SK-N-SH treated with all-trans-retinoic acid at 6 μM for 48 hours (cell line): ENCODE measurements around the gene NEURL1B.

Experiments
- ATAC-seq: fragments of 200-7000 bp; cut with Tn5 transposase; 3 replicates; pipeline ENCODE4 v1.9.1; 2020; ENCODE audit warnings: mild to moderate bottlenecking, moderate library complexity
- ARNTL ChIP-seq: fragments of 450-650 bp; formaldehyde crosslinking; IDR thresholded peaks from 2 replicates; pipeline ENCODE4 v1.5.0; 2020; ENCODE audit warnings: low read depth, mild to moderate bottlenecking, moderate library complexity, borderline replicate concordance
- BACH2 ChIP-seq: fragments of 250-450 bp; sonication (Bioruptor Pico); IDR thresholded peaks from 2 replicates; pipeline ENCODE4 v1.9.0; 2021; ENCODE audit warnings: mild to moderate bottlenecking, borderline replicate concordance
- CSDC2 ChIP-seq: fragments of 250-450 bp; sonication (Bioruptor Pico); IDR thresholded peaks from 2 replicates; pipeline ENCODE4 v1.5.0; 2020; ENCODE audit warnings: mild to moderate bottlenecking, moderate library complexity
- ESRRG ChIP-seq: fragments of 250-450 bp; sonication (Bioruptor Pico); IDR thresholded peaks from 2 replicates; pipeline ENCODE4 v1.6.1; 2021; ENCODE audit warnings: mild to moderate bottlenecking
- GLIS3 ChIP-seq: fragments of 250-450 bp; sonication (Bioruptor Pico); IDR thresholded peaks from 2 replicates; pipeline ENCODE4 v1.5.0; 2020; ENCODE audit warnings: mild to moderate bottlenecking, moderate library complexity
- ISL1 ChIP-seq: fragments of 250-450 bp; sonication (Bioruptor Pico); IDR thresholded peaks from 2 replicates; pipeline ENCODE4 v2.1.2; 2022; ENCODE audit warnings: mild to moderate bottlenecking, moderate library complexity
- OSR1 ChIP-seq: fragments of 250-450 bp; sonication (Bioruptor Pico); IDR thresholded peaks from 2 replicates; pipeline ENCODE4 v1.8.0; 2022; ENCODE audit warnings: moderate library complexity, mild to moderate bottlenecking, inconsistent platforms
- RARB ChIP-seq: fragments of 250-450 bp; sonication (Bioruptor Pico); IDR thresholded peaks from 2 replicates; pipeline ENCODE4 v1.8.0; 2021; ENCODE audit warnings: mild to moderate bottlenecking, moderate library complexity
- SNAI2 ChIP-seq: fragments of 250-450 bp; sonication (Bioruptor Pico); IDR thresholded peaks from 2 replicates; pipeline ENCODE4 v1.5.0; 2020; ENCODE audit warnings: mild to moderate bottlenecking, moderate library complexity
- TCF4 ChIP-seq: fragments of 250-450 bp; sonication (Bioruptor Pico); IDR thresholded peaks from 2 replicates; pipeline ENCODE4 v1.8.0; 2021; ENCODE audit warnings: mild to moderate bottlenecking, moderate library complexity, borderline replicate concordance
- TOX ChIP-seq: fragments of 250-450 bp; sonication (Bioruptor Pico); IDR thresholded peaks from 2 replicates; pipeline ENCODE4 v1.8.0; 2021; ENCODE audit warnings: mild to moderate bottlenecking, moderate library complexity, borderline replicate concordance
- ZC3H10 ChIP-seq: fragments of 250-450 bp; sonication (Bioruptor Pico); IDR thresholded peaks from 2 replicates; pipeline ENCODE4 v1.5.1; 2021; ENCODE audit warnings: mild to moderate bottlenecking, moderate library complexity
- ZFP3 ChIP-seq: fragments of 250-450 bp; sonication (Bioruptor Pico); IDR thresholded peaks from 2 replicates; pipeline ENCODE4 v1.5.0; 2020; ENCODE audit warnings: mild to moderate bottlenecking, moderate library complexity
- ZNF565 ChIP-seq: fragments of 450-650 bp; formaldehyde crosslinking; conservative IDR thresholded peaks from 2 replicates; pipeline ENCODE4 v1.5.0; 2020; ENCODE audit warnings: low read depth, mild to moderate bottlenecking, moderate library complexity
- ZNF70 ChIP-seq: fragments of 450-650 bp; formaldehyde crosslinking; IDR thresholded peaks from 2 replicates; pipeline ENCODE4 v1.5.0; 2020; ENCODE audit warnings: mild to moderate bottlenecking, moderate library complexity
- ZNF8 ChIP-seq: fragments of 450-650 bp; formaldehyde crosslinking; IDR thresholded peaks from 2 replicates; pipeline ENCODE4 v1.5.0; 2020; ENCODE audit warnings: mild to moderate bottlenecking, moderate library complexity
- TF ChIP-seq, protein P1 (sequence below): fragments of 250-450 bp; sonication (Bioruptor Pico); IDR thresholded peaks from 2 replicates; pipeline ENCODE4 v1.5.1; 2021; ENCODE audit warnings: mild to moderate bottlenecking, moderate library complexity
- TF ChIP-seq, protein P2 (sequence below): fragments of 250-450 bp; sonication (Bioruptor Pico); IDR thresholded peaks from 2 replicates; pipeline ENCODE4 v1.5.0; 2020; ENCODE audit warnings: mild to moderate bottlenecking, moderate library complexity
- TF ChIP-seq, protein P3 (sequence below): fragments of 250-450 bp; sonication (Bioruptor Pico); IDR thresholded peaks from 2 replicates; pipeline ENCODE4 v1.8.0; 2020; ENCODE audit warnings: mild to moderate bottlenecking, moderate library complexity, borderline replicate concordance
- TF ChIP-seq, protein P4 (sequence below): fragments of 250-450 bp; sonication (Bioruptor Pico); IDR thresholded peaks from 2 replicates; pipeline ENCODE4 v1.5.1; 2020; ENCODE audit warnings: low read depth, mild to moderate bottlenecking, moderate library complexity
- TF ChIP-seq, protein P5 (sequence below): fragments of 250-450 bp; sonication (Bioruptor Pico); IDR thresholded peaks from 2 replicates; pipeline ENCODE4 v1.8.0; 2021; ENCODE audit warnings: low read depth, mild to moderate bottlenecking, moderate library complexity, borderline replicate concordance

Gene NEURL1B

DNA sequence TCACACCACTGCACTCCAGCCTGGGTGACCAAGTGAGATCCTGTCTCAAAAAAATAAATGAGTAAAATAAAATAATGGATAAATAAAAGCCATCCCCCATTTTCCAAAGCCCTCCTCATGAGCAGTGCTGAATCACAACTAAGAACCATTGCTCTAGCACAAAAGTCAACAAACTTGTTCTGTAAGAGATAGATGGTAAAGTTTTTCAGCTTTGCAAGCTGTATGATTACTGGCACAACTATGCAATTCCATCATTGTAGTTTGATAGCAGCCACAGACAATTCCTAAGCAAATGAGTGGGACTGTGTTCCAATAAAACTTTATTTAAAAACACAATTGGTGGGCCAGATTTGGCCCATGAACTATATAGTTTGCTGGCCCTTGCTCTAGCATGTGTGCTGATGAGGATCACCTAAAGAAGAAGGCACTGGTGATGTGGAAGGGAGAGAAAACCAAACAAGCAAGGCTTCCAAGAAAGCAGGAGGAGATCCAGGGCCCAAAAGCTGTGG is 64.6 kb downstream of the NEURL1B start:
- TF ChIP-seq RARB (CRISPR knock-in tag), result no peak
- TF ChIP-seq ZFP3 (CRISPR knock-in tag), result no peak
- ATAC-seq, result no peak

DNA sequence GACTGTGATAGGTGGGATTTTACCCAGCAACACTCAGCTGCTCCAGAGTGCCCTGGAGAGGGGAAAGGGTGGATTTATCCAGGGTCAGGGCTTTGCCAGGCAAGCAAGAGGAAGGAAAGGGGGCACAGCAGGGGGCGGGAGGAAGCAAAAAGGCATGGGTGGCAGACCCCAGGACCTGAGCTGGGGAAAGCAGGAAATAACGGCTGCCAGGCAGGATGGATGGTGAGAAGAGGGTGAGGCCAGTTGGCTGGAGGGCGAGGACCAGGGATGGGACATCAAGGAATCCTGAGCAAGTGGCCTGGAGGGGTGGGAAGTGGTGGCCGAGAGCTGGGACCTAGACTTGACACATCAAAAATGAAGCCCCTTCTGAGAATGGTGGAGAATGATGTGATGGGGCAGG is 65.7 kb downstream of the NEURL1B start:
- TF ChIP-seq RARB (CRISPR knock-in tag) (no peak), ESRRG (CRISPR knock-in tag) (no peak), CSDC2 (no peak), SNAI2 (CRISPR knock-in tag) (no peak), ARNTL (no peak), GLIS3 (CRISPR knock-in tag) (no peak), ZNF8 (CRISPR knock-in tag) (no peak), TCF4 (CRISPR knock-in tag) (no peak), BACH2 (CRISPR knock-in tag) (no peak), ZC3H10 (CRISPR knock-in tag) (no peak)
- TF ChIP-seq, protein P1, sequence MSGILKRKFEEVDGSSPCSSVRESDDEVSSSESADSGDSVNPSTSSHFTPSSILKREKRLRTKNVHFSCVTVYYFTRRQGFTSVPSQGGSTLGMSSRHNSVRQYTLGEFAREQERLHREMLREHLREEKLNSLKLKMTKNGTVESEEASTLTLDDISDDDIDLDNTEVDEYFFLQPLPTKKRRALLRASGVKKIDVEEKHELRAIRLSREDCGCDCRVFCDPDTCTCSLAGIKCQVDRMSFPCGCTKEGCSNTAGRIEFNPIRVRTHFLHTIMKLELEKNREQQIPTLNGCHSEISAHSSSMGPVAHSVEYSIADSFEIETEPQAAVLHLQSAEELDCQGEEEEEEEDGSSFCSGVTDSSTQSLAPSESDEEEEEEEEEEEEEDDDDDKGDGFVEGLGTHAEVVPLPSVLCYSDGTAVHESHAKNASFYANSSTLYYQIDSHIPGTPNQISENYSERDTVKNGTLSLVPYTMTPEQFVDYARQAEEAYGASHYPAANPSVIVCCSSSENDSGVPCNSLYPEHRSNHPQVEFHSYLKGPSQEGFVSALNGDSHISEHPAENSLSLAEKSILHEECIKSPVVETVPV, result no peak
- TF ChIP-seq, protein P2, sequence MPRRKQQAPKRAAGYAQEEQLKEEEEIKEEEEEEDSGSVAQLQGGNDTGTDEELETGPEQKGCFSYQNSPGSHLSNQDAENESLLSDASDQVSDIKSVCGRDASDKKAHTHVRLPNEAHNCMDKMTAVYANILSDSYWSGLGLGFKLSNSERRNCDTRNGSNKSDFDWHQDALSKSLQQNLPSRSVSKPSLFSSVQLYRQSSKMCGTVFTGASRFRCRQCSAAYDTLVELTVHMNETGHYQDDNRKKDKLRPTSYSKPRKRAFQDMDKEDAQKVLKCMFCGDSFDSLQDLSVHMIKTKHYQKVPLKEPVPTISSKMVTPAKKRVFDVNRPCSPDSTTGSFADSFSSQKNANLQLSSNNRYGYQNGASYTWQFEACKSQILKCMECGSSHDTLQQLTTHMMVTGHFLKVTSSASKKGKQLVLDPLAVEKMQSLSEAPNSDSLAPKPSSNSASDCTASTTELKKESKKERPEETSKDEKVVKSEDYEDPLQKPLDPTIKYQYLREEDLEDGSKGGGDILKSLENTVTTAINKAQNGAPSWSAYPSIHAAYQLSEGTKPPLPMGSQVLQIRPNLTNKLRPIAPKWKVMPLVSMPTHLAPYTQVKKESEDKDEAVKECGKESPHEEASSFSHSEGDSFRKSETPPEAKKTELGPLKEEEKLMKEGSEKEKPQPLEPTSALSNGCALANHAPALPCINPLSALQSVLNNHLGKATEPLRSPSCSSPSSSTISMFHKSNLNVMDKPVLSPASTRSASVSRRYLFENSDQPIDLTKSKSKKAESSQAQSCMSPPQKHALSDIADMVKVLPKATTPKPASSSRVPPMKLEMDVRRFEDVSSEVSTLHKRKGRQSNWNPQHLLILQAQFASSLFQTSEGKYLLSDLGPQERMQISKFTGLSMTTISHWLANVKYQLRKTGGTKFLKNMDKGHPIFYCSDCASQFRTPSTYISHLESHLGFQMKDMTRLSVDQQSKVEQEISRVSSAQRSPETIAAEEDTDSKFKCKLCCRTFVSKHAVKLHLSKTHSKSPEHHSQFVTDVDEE (CRISPR knock-in tag), result no peak
- TF ChIP-seq, protein P3, sequence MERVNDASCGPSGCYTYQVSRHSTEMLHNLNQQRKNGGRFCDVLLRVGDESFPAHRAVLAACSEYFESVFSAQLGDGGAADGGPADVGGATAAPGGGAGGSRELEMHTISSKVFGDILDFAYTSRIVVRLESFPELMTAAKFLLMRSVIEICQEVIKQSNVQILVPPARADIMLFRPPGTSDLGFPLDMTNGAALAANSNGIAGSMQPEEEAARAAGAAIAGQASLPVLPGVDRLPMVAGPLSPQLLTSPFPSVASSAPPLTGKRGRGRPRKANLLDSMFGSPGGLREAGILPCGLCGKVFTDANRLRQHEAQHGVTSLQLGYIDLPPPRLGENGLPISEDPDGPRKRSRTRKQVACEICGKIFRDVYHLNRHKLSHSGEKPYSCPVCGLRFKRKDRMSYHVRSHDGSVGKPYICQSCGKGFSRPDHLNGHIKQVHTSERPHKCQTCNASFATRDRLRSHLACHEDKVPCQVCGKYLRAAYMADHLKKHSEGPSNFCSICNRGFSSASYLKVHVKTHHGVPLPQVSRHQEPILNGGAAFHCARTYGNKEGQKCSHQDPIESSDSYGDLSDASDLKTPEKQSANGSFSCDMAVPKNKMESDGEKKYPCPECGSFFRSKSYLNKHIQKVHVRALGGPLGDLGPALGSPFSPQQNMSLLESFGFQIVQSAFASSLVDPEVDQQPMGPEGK (CRISPR knock-in tag), result no peak
- TF ChIP-seq, all 23 proteins: peak for 0
- ATAC-seq, result peak; percentile 19

DNA sequence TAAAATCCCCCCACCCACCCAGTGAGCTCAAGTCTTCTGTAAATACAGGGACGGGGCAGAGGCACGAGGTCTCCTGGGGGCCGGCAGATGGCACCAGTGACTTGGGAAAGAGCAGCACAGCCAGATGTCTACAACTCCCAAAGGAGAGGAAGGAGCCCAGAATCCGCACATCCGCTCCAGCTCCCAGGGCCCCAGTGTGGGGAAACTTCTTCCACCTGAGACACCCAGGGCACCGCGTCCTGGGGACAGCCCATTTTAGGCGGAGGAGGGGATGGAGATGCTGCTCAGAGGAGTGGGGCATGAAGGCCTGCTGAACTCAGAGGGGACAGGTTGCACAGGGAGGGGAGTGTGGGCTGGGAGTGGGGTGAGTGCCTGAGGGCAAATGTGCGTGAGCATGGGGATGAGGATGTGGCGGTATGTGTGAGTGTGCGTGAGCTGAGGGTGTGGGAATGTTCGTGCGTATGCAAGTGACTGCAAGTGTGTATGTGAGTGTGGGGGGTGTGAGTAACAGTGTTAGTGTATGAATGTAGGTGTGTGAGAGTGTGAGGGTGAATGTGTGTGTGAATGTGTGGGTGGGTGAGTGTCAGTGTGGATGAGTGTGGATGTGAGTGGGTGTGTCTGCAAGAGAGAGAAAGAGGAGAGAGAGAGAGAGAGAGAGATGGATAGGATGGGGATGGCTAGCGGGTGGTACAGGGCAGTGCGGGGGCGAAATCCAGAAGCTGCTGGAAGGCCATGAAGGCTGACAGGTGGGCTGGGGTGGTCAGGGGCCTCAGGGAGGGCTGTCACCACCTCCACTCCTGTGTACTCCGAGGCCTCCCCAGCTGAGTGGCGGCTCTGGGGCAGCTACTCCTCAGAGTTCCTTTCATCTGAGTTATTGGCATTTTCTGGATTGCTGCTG is 66.5 kb downstream of the NEURL1B start:
- TF ChIP-seq ISL1 (CRISPR knock-in tag), result no peak
- TF ChIP-seq ARNTL, result no peak
- TF ChIP-seq, protein P3 (CRISPR knock-in tag), result no peak
- no peak for TF ChIP-seq ZNF70 (CRISPR knock-in tag)
- no peak for TF ChIP-seq TCF4 (CRISPR knock-in tag)
- no peak for TF ChIP-seq GLIS3 (CRISPR knock-in tag)
- ATAC-seq, result peak; percentile 99

DNA sequence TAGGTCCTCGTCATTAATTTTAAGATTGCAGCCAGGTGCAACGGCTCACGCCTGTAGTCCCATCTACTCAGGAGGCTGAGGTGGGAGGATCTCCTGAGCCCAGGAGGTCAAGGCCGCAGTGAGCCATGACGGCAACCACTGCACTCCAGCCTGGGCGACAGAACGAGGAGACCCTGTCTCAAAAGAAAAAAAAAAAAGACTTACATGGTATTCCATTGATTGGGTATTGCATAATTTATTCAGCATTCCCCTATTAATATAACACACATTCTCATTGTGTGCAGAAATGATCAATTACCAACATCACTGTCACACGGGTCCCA is 67.1 kb downstream of the NEURL1B start:
- no peak for ATAC-seq
- TF ChIP-seq ZNF8 (CRISPR knock-in tag) (no peak), CSDC2 (no peak), OSR1 (CRISPR knock-in tag) (no peak), TOX (CRISPR knock-in tag) (no peak), ZNF565 (no peak)
- TF ChIP-seq, protein P4, sequence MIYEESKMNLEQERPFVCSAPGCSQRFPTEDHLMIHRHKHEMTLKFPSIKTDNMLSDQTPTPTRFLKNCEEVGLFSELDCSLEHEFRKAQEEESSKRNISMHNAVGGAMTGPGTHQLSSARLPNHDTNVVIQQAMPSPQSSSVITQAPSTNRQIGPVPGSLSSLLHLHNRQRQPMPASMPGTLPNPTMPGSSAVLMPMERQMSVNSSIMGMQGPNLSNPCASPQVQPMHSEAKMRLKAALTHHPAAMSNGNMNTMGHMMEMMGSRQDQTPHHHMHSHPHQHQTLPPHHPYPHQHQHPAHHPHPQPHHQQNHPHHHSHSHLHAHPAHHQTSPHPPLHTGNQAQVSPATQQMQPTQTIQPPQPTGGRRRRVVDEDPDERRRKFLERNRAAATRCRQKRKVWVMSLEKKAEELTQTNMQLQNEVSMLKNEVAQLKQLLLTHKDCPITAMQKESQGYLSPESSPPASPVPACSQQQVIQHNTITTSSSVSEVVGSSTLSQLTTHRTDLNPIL (CRISPR knock-in tag), result no peak
- TF ChIP-seq, protein P3 (CRISPR knock-in tag), result no peak
- TF ChIP-seq, protein P5, sequence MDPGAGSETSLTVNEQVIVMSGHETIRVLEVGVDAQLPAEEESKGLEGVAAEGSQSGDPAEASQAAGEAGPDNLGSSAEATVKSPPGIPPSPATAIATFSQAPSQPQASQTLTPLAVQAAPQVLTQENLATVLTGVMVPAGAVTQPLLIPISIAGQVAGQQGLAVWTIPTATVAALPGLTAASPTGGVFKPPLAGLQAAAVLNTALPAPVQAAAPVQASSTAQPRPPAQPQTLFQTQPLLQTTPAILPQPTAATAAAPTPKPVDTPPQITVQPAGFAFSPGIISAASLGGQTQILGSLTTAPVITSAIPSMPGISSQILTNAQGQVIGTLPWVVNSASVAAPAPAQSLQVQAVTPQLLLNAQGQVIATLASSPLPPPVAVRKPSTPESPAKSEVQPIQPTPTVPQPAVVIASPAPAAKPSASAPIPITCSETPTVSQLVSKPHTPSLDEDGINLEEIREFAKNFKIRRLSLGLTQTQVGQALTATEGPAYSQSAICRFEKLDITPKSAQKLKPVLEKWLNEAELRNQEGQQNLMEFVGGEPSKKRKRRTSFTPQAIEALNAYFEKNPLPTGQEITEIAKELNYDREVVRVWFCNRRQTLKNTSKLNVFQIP, result no peak
